ENCODE measurements around the gene PRKCB. TPM values are rescaled to one million over a fixed set of nuclear protein-coding genes. Genes with fewer than 3 reads are reported as not detected.

Gene PRKCB
- total and polyA plus RNA-seq, 9 donors, result 1.2 to 4.5 (median 1.6) TPM

- no peaks in the 10 kb centered on the region for H3K27me3 ChIP-seq (ENCODE audit: control insufficient read depth, insufficient read depth, low read length)
- WGBS (ENCODE audit: insufficient coverage), result 60% methylated on average over 4 of the region's 7 CpGs
These were observed 356.2 kb downstream of the PRKCB start for GRCh38 chr16:24191876-24192402.

GRCh38 chr16:24195221-24195620 lies 359.4 kb downstream of the PRKCB start:
- no peaks in the 10 kb centered on the region for H3K36me3 ChIP-seq (ENCODE audit: control insufficient read depth, insufficient read depth, low read length)
- H3K4me1 ChIP-seq (ENCODE audit: control insufficient read depth, insufficient read depth, low read length), result no peaks in the 10 kb centered on the region
- no peak overlapping the region for H3K4me3 ChIP-seq (ENCODE audit: low read length)
- H3K27me3 ChIP-seq (ENCODE audit: control insufficient read depth, insufficient read depth, low read length), result no peaks in the 10 kb centered on the region
- no peak for DNase-seq
- H3K27ac ChIP-seq (ENCODE audit: low read length), result no peak overlapping the region
- 60% methylated on average over 1 of the region's 2 CpGs for WGBS (ENCODE audit: insufficient coverage)
- H3K9me3 ChIP-seq (replicated peaks; ENCODE audit: control insufficient read depth, low read depth, low read length), result no peaks in the 10 kb centered on the region

More at GRCh38 chr16:24191876-24192402, 356.2 kb downstream of the PRKCB start:
- no peak for DNase-seq
- Histone ChIP-seq H3K36me3 (ENCODE audit: control insufficient read depth, insufficient read depth, low read length) (no peaks in the 10 kb centered on the region), H3K9me3 (replicated peaks; ENCODE audit: control insufficient read depth, low read depth, low read length) (no peaks in the 10 kb centered on the region), H3K4me3 (ENCODE audit: low read length) (no peak overlapping the region), H3K27ac (ENCODE audit: low read length) (no peak overlapping the region), H3K4me1 (ENCODE audit: control insufficient read depth, insufficient read depth, low read length) (no peaks in the 10 kb centered on the region)

- H3K4me1 ChIP-seq (ENCODE audit: control insufficient read depth, insufficient read depth, low read length), result no peaks in the 10 kb centered on the region
- H3K4me3 ChIP-seq (ENCODE audit: low read length), result no peak overlapping the region
- H3K27me3 ChIP-seq (ENCODE audit: control insufficient read depth, insufficient read depth, low read length), result no peaks in the 10 kb centered on the region
- DNase-seq, result no peak
- H3K9me3 ChIP-seq (replicated peaks; ENCODE audit: control insufficient read depth, low read depth, low read length), result no peaks in the 10 kb centered on the region
- WGBS (ENCODE audit: insufficient coverage), result 36% methylated on average over 2 of the region's 4 CpGs
- H3K27ac ChIP-seq (ENCODE audit: low read length), result no peak overlapping the region
- no peaks in the 10 kb centered on the region for H3K36me3 ChIP-seq (ENCODE audit: control insufficient read depth, insufficient read depth, low read length)
These were observed 363.2 kb downstream of the PRKCB start for GRCh38 chr16:24198807-24199533.

- WGBS (ENCODE audit: insufficient coverage), result 65% methylated on average over 2 of the region's 4 CpGs
- Histone ChIP-seq H3K27me3 (ENCODE audit: control insufficient read depth, insufficient read depth, low read length) (no peaks in the 10 kb centered on the region), H3K4me1 (ENCODE audit: control insufficient read depth, insufficient read depth, low read length) (no peaks in the 10 kb centered on the region), H3K9me3 (replicated peaks; ENCODE audit: control insufficient read depth, low read depth, low read length) (no peaks in the 10 kb centered on the region), H3K36me3 (ENCODE audit: control insufficient read depth, insufficient read depth, low read length) (no peaks in the 10 kb centered on the region), H3K4me3 (ENCODE audit: low read length) (no peak overlapping the region), H3K27ac (ENCODE audit: low read length) (no peak overlapping the region)
- no peak for DNase-seq
These were observed 367.9 kb downstream of the PRKCB start for GRCh38 chr16:24203675-24204074.

- no peaks in the 10 kb centered on the region for H3K36me3 ChIP-seq (ENCODE audit: control insufficient read depth, insufficient read depth, low read length)
- no peaks in the 10 kb centered on the region for H3K27me3 ChIP-seq (ENCODE audit: control insufficient read depth, insufficient read depth, low read length)
- no peak overlapping the region for H3K4me3 ChIP-seq (ENCODE audit: low read length)
- no peaks in the 10 kb centered on the region for H3K9me3 ChIP-seq (replicated peaks; ENCODE audit: control insufficient read depth, low read depth, low read length)
- no peak for DNase-seq
- no peak overlapping the region for H3K27ac ChIP-seq (ENCODE audit: low read length)
- WGBS (ENCODE audit: insufficient coverage), result no CpG with 5 or more reads among the region's 2 CpGs
- no peaks in the 10 kb centered on the region for H3K4me1 ChIP-seq (ENCODE audit: control insufficient read depth, insufficient read depth, low read length)
These were observed 368.4 kb downstream of the PRKCB start for GRCh38 chr16:24204150-24204665.

- no peak overlapping the region for H3K4me3 ChIP-seq (ENCODE audit: low read length)
- no peaks in the 10 kb centered on the region for H3K9me3 ChIP-seq (replicated peaks; ENCODE audit: control insufficient read depth, low read depth, low read length)
- H3K36me3 ChIP-seq (ENCODE audit: control insufficient read depth, insufficient read depth, low read length), result no peaks in the 10 kb centered on the region
- no CpG with 5 or more reads among the region's 3 CpGs for WGBS (ENCODE audit: insufficient coverage)
- no peaks in the 10 kb centered on the region for H3K4me1 ChIP-seq (ENCODE audit: control insufficient read depth, insufficient read depth, low read length)
- no peak for DNase-seq
- no peak overlapping the region for H3K27ac ChIP-seq (ENCODE audit: low read length)
- H3K27me3 ChIP-seq (ENCODE audit: control insufficient read depth, insufficient read depth, low read length), result no peaks in the 10 kb centered on the region
These were observed 371.1 kb downstream of the PRKCB start for GRCh38 chr16:24206926-24207325.

- no peaks in the 10 kb centered on the region for H3K27me3 ChIP-seq (ENCODE audit: control insufficient read depth, insufficient read depth, low read length)
- no CpG with 5 or more reads among the region's 5 CpGs for WGBS (ENCODE audit: insufficient coverage)
- H3K9me3 ChIP-seq (replicated peaks; ENCODE audit: control insufficient read depth, low read depth, low read length), result no peaks in the 10 kb centered on the region
- H3K4me1 ChIP-seq (ENCODE audit: control insufficient read depth, insufficient read depth, low read length), result no peaks in the 10 kb centered on the region
- H3K36me3 ChIP-seq (ENCODE audit: control insufficient read depth, insufficient read depth, low read length), result no peaks in the 10 kb centered on the region
- H3K27ac ChIP-seq (ENCODE audit: low read length), result no peak overlapping the region
- no peak overlapping the region for H3K4me3 ChIP-seq (ENCODE audit: low read length)
- DNase-seq, result no peak
These were observed 372.9 kb downstream of the PRKCB start for GRCh38 chr16:24208710-24209109.

- no peak for DNase-seq
- H3K9me3 ChIP-seq (replicated peaks; ENCODE audit: control insufficient read depth, low read depth, low read length), result no peaks in the 10 kb centered on the region
- WGBS (ENCODE audit: insufficient coverage), result no CpG with 5 or more reads among the region's 3 CpGs
- no peak overlapping the region for H3K4me3 ChIP-seq (ENCODE audit: low read length)
- no peaks in the 10 kb centered on the region for H3K36me3 ChIP-seq (ENCODE audit: control insufficient read depth, insufficient read depth, low read length)
- H3K27ac ChIP-seq (ENCODE audit: low read length), result no peak overlapping the region
- no peaks in the 10 kb centered on the region for H3K4me1 ChIP-seq (ENCODE audit: control insufficient read depth, insufficient read depth, low read length)
- H3K27me3 ChIP-seq (ENCODE audit: control insufficient read depth, insufficient read depth, low read length), result no peaks in the 10 kb centered on the region
These were observed 379.2 kb downstream of the PRKCB start for GRCh38 chr16:24214992-24215391.

- H3K4me1 ChIP-seq (ENCODE audit: control insufficient read depth, insufficient read depth, low read length), result no peaks in the 10 kb centered on the region
- H3K4me3 ChIP-seq (ENCODE audit: low read length), result no peak overlapping the region
- no peaks in the 10 kb centered on the region for H3K36me3 ChIP-seq (ENCODE audit: control insufficient read depth, insufficient read depth, low read length)
- H3K9me3 ChIP-seq (replicated peaks; ENCODE audit: control insufficient read depth, low read depth, low read length), result no peaks in the 10 kb centered on the region
- H3K27me3 ChIP-seq (ENCODE audit: control insufficient read depth, insufficient read depth, low read length), result no peaks in the 10 kb centered on the region
- DNase-seq, result no peak
- no peak overlapping the region for H3K27ac ChIP-seq (ENCODE audit: low read length)
These were observed 381.2 kb downstream of the PRKCB start for GRCh38 chr16:24216961-24217360.

GRCh38 chr16:24217461-24217860 lies 381.7 kb downstream of the PRKCB start:
- H3K4me3 ChIP-seq (ENCODE audit: low read length), result no peak overlapping the region
- no peak overlapping the region for H3K27ac ChIP-seq (ENCODE audit: low read length)
- no CpG with 5 or more reads among the region's 3 CpGs for WGBS (ENCODE audit: insufficient coverage)
- no peaks in the 10 kb centered on the region for H3K4me1 ChIP-seq (ENCODE audit: control insufficient read depth, insufficient read depth, low read length)
- H3K9me3 ChIP-seq (replicated peaks; ENCODE audit: control insufficient read depth, low read depth, low read length), result no peaks in the 10 kb centered on the region
- no peaks in the 10 kb centered on the region for H3K36me3 ChIP-seq (ENCODE audit: control insufficient read depth, insufficient read depth, low read length)
- DNase-seq, result no peak
- no peaks in the 10 kb centered on the region for H3K27me3 ChIP-seq (ENCODE audit: control insufficient read depth, insufficient read depth, low read length)

Data from muscle of leg (tissue), 11 donors.